Stimulated activated CD4-positive, alpha-beta T cell treated with anti-CD3 and anti-CD28 coated beads, TNF-alpha, amount 100 ng/mL, for 48 hours (primary cell): ENCODE results near the gene CCDC78.

ENCODE experiments used
- DNase-seq, 3 donors: peaks; one replicate each; pipeline ENCODE4 v3.0.0-alpha.2; 2020; ENCODE audit warnings: low read depth in 3 of 3

The CCDC78 gene

GRCh38 chr16:739560-740458, 13.6 kb upstream of the CCDC78 start:
- DNase-seq = no peak

- no peak for DNase-seq
Measured at GRCh38 chr16:736936-737481, 10.8 kb upstream of the CCDC78 start.

- DNase-seq = peak; percentile 43 to 74 (median 65)
Measured at GRCh38 chr16:735982-736453, 9.8 kb upstream of the CCDC78 start.

- DNase-seq = no peak
Measured at GRCh38 chr16:734981-735881, 9.0 kb upstream of the CCDC78 start.

GRCh38 chr16:734208-734980, 8.2 kb upstream of the CCDC78 start:
- no peak for DNase-seq

- peak in 1 of 3 donors; percentile 49 for DNase-seq
Measured at GRCh38 chr16:733382-734207, 7.4 kb upstream of the CCDC78 start.

GRCh38 chr16:732936-733335, 6.7 kb upstream of the CCDC78 start:
- DNase-seq = no peak

GRCh38 chr16:732332-732731, 6.1 kb upstream of the CCDC78 start:
- no peak for DNase-seq

- no peak for DNase-seq
Measured at GRCh38 chr16:730666-731509, 4.6 kb upstream of the CCDC78 start.

- no peak for DNase-seq
Measured at GRCh38 chr16:729768-730665, 3.8 kb upstream of the CCDC78 start.

- DNase-seq = no peak
Measured at GRCh38 chr16:728890-729744, 2.9 kb upstream of the CCDC78 start.

GRCh38 chr16:728131-728889, 2.1 kb upstream of the CCDC78 start:
- peak in 1 of 3 donors; percentile 48 for DNase-seq

- DNase-seq = no peak
Measured at GRCh38 chr16:727291-727977, 1.2 kb upstream of the CCDC78 start.

GRCh38 chr16:726188-726437, 130 bp downstream of the CCDC78 start:
- no peak for DNase-seq

- no peak for DNase-seq
Measured at GRCh38 chr16:725463-726187, 618 bp downstream of the CCDC78 start.

GRCh38 chr16:725041-725376, 1.2 kb downstream of the CCDC78 start:
- no peak for DNase-seq
